Keratinocyte (primary cell): Measurements from ENCODE around the gene NEURL4.

Source experiments
- EZH2 ChIP-seq: IDR thresholded peaks from one replicate; pipeline ENCODE4 v1.6.1; 2012; ENCODE audit warnings: inconsistent platforms, mild to moderate bottlenecking, low read length, moderate library complexity
- TF ChIP-seq, protein P1 (sequence below), 3 experiments: IDR thresholded peaks in 1 of 3; conservative IDR thresholded peaks in 1 of 3; optimal IDR thresholded peaks in 1 of 3; 2 replicates in 2 of 3; 3 replicates in 1 of 3; pipeline versions ENCODE3 to v1.5.1; 2011; ENCODE audit warnings: low read length in 3 of 3, mild to moderate bottlenecking in 3 of 3, moderate library complexity in 2 of 3, control low read depth in 1 of 3, inconsistent platforms in 1 of 3; ENCODE audit not compliant: insufficient read depth in 2 of 3; ENCODE audit errors: extremely low read depth in 1 of 3

DNA sequence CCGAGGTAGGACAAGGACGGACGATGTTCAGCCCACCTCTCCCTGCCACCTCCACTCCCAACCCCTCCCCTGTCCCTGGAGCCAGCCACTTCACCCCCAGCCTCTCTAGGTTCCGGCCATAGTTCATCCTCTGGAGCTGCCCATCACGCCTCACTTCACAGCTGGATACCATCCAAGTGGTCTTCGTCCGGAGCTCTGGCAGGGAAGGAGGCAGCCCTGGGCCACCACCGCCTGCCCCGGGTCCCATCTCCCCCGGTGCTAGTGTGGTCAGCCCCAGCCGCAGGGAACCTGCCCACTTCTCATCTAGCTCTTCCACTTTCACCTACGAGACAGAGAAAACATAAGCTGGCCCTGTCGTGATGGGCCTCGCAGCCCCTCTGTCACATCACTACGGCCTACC lies 7.7 kb downstream of the NEURL4 start:
- TF ChIP-seq, protein P1, sequence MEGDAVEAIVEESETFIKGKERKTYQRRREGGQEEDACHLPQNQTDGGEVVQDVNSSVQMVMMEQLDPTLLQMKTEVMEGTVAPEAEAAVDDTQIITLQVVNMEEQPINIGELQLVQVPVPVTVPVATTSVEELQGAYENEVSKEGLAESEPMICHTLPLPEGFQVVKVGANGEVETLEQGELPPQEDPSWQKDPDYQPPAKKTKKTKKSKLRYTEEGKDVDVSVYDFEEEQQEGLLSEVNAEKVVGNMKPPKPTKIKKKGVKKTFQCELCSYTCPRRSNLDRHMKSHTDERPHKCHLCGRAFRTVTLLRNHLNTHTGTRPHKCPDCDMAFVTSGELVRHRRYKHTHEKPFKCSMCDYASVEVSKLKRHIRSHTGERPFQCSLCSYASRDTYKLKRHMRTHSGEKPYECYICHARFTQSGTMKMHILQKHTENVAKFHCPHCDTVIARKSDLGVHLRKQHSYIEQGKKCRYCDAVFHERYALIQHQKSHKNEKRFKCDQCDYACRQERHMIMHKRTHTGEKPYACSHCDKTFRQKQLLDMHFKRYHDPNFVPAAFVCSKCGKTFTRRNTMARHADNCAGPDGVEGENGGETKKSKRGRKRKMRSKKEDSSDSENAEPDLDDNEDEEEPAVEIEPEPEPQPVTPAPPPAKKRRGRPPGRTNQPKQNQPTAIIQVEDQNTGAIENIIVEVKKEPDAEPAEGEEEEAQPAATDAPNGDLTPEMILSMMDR (optimal IDR thresholded peaks at IDR 0.05 in 1 of 3, IDR thresholded peaks at IDR 0.05 in 1 of 3, conservative IDR thresholded peaks at IDR 0.05 in 1 of 3; ENCODE audit: extremely low read depth in 1 of 3, insufficient read depth in 2 of 3, low read length in 3 of 3), result no peak
- no peak for TF ChIP-seq EZH2
